ENCODE measurements around the gene ZFYVE26. TPM values are rescaled to one million over a fixed set of nuclear protein-coding genes. Genes with fewer than 3 reads are reported as not detected.
"Not testable (repeated sequence)": the region's sequence is repeated elsewhere in the genome, so short reads cannot be mapped to it uniquely, and the experiment has no call there.

Gene ZFYVE26
- total RNA-seq, 1 experiment from 2014 or later = 16.7 TPM

- Histone ChIP-seq H3K27me3 (no peaks in the 10 kb centered on the region), H3K4me1 (no peaks in the 10 kb centered on the region), H3K9me3 (replicated peaks) (no peaks in the 10 kb centered on the region), H3K27ac (no peak overlapping the region), H3K4me3 (no peak overlapping the region), H3K36me3 (0 out of 2 replicates have a peak, but pooled peaks cover 2% of the 10 kb centered on the region)
- no peak for DNase-seq
These were observed 14.7 kb upstream of the ZFYVE26 start for GRCh38 chr14:67831113-67831512.

GRCh38 chr14:67821121-67821520 lies 4.7 kb upstream of the ZFYVE26 start:
- Histone ChIP-seq H3K4me3 (peak overlapping the region; percentile 90; the same call in 1 of the 2 replicates), H3K27ac (no peak overlapping the region), H3K36me3 (no peaks in the 10 kb centered on the region), H3K27me3 (no peaks in the 10 kb centered on the region), H3K9me3 (replicated peaks) (no peaks in the 10 kb centered on the region), H3K4me1 (peaks cover 6% of the 10 kb centered on the region; the same call in 1 of the 2 replicates)
- DNase-seq = no peak

GRCh38 chr14:67820428-67820971 lies 4.1 kb upstream of the ZFYVE26 start:
- no peaks in the 10 kb centered on the region for H3K9me3 ChIP-seq (replicated peaks)
- peak in 1 of 2 experiments; percentile 13 for DNase-seq
- H3K27ac ChIP-seq = peak overlapping the region; percentile 85
- no peaks in the 10 kb centered on the region for H3K27me3 ChIP-seq
- peak overlapping the region; percentile 90 for H3K4me3 ChIP-seq
- peaks cover 6% of the 10 kb centered on the region; the same call in 1 of the 2 replicates for H3K4me1 ChIP-seq
- H3K36me3 ChIP-seq = no peaks in the 10 kb centered on the region

- H3K27me3 ChIP-seq = no peaks in the 10 kb centered on the region
- DNase-seq = peak; percentile 82 to 90
- H3K27ac ChIP-seq = peak within 1 kb of the TSS; percentile 85
These were observed 3.4 kb upstream of the ZFYVE26 start, which contains the start of gene RAD51B for GRCh38 chr14:67819563-67820421. Gene RAD51B (plus strand): TSS chr14:67819779.

GRCh38 chr14:67818476-67818875 lies 2.1 kb upstream of the ZFYVE26 start:
- H3K4me1 ChIP-seq; H3K27ac ChIP-seq; H3K27me3 ChIP-seq; H3K4me3 ChIP-seq; H3K36me3 ChIP-seq; H3K9me3 ChIP-seq (replicated peaks); DNase-seq: not testable (repeated sequence)

More at GRCh38 chr14:67819563-67820421, 3.4 kb upstream of the ZFYVE26 start, which contains the start of gene RAD51B:
- H3K4me1 ChIP-seq = peaks cover 6% of the 10 kb centered on the region; the same call in 1 of the 2 replicates
- no peaks in the 10 kb centered on the region for H3K9me3 ChIP-seq (replicated peaks)
- no peaks in the 10 kb centered on the region for H3K36me3 ChIP-seq
- H3K4me3 ChIP-seq = peak within 1 kb of the TSS; percentile 90

- no peak overlapping the region for H3K27ac ChIP-seq
- no peak overlapping the region for H3K4me3 ChIP-seq
- peaks cover 6% of the 10 kb centered on the region; the same call in 1 of the 2 replicates for H3K4me1 ChIP-seq
- no peaks in the 10 kb centered on the region for H3K9me3 ChIP-seq (replicated peaks)
- H3K27me3 ChIP-seq = no peaks in the 10 kb centered on the region
- peaks cover 4% of the 10 kb centered on the region; the same call in 1 of the 2 replicates for H3K36me3 ChIP-seq
- DNase-seq = no peak
These were observed 1.5 kb upstream of the ZFYVE26 start for GRCh38 chr14:67817750-67818438.

GRCh38 chr14:67815573-67816225 lies 691 bp downstream of the ZFYVE26 start:
- Histone ChIP-seq H3K27ac (peak overlapping the region; percentile 49), H3K27me3 (no peaks in the 10 kb centered on the region), H3K4me3 (peak overlapping the region; percentile 86), H3K9me3 (replicated peaks) (no peaks in the 10 kb centered on the region), H3K36me3 (peaks cover 14% of the 10 kb centered on the region; the same call in 1 of the 2 replicates), H3K4me1 (peaks cover 6% of the 10 kb centered on the region; the same call in 1 of the 2 replicates)
- DNase-seq = peak in 1 of 2 experiments; percentile 10

- no peaks in the 10 kb centered on the region for H3K9me3 ChIP-seq (replicated peaks)
- no peak for DNase-seq
- H3K36me3 ChIP-seq = peaks cover 14% of the 10 kb centered on the region; the same call in 1 of the 2 replicates
- H3K27me3 ChIP-seq = no peaks in the 10 kb centered on the region
- no peak overlapping the region for H3K4me3 ChIP-seq
- H3K27ac ChIP-seq = no peak overlapping the region
- peaks cover 4% of the 10 kb centered on the region; the same call in 1 of the 2 replicates for H3K4me1 ChIP-seq
These were observed 1.6 kb downstream of the ZFYVE26 start for GRCh38 chr14:67814821-67815220.

GRCh38 chr14:67806246-67806645 lies 10.1 kb downstream of the ZFYVE26 start:
- Histone ChIP-seq H3K36me3 (peaks cover 25% of the 10 kb centered on the region), H3K4me3 (no peak overlapping the region), H3K9me3 (replicated peaks) (no peaks in the 10 kb centered on the region), H3K27me3 (no peaks in the 10 kb centered on the region), H3K27ac (no peak overlapping the region), H3K4me1 (no peaks in the 10 kb centered on the region)
- DNase-seq = no peak

GRCh38 chr14:67800743-67801142 lies 15.6 kb downstream of the ZFYVE26 start:
- Histone ChIP-seq H3K4me3 (no peak overlapping the region), H3K36me3 (peaks cover 28% of the 10 kb centered on the region), H3K27me3 (no peaks in the 10 kb centered on the region), H3K9me3 (replicated peaks) (no peaks in the 10 kb centered on the region), H3K4me1 (no peaks in the 10 kb centered on the region), H3K27ac (no peak overlapping the region)
- no peak for DNase-seq

- H3K36me3 ChIP-seq = peaks cover 30% of the 10 kb centered on the region
- H3K27me3 ChIP-seq = no peaks in the 10 kb centered on the region
- no peaks in the 10 kb centered on the region for H3K4me1 ChIP-seq
- no peak overlapping the region for H3K27ac ChIP-seq
- H3K4me3 ChIP-seq = no peak overlapping the region
- H3K9me3 ChIP-seq (replicated peaks) = no peaks in the 10 kb centered on the region
- no peak for DNase-seq
These were observed 17.7 kb downstream of the ZFYVE26 start for GRCh38 chr14:67798731-67799130.

GRCh38 chr14:67787673-67788072 lies 28.7 kb downstream of the ZFYVE26 start:
- no peak for DNase-seq
- H3K27me3 ChIP-seq = no peaks in the 10 kb centered on the region
- H3K9me3 ChIP-seq (replicated peaks) = no peaks in the 10 kb centered on the region
- H3K36me3 ChIP-seq = peaks cover 25% of the 10 kb centered on the region
- no peak overlapping the region for H3K4me3 ChIP-seq
- H3K27ac ChIP-seq = no peak overlapping the region
- H3K4me1 ChIP-seq = no peaks in the 10 kb centered on the region

- Histone ChIP-seq H3K36me3 (peaks cover 16% of the 10 kb centered on the region), H3K4me3 (no peak overlapping the region), H3K4me1 (no peaks in the 10 kb centered on the region), H3K9me3 (replicated peaks) (no peaks in the 10 kb centered on the region), H3K27ac (no peak overlapping the region), H3K27me3 (no peaks in the 10 kb centered on the region)
- no peak for DNase-seq
These were observed 30.9 kb downstream of the ZFYVE26 start for GRCh38 chr14:67785270-67786109.

Measured in SJCRH30 (cell line).